ENCODE results near the gene ADAMTS17.

Gene ADAMTS17, protein sequence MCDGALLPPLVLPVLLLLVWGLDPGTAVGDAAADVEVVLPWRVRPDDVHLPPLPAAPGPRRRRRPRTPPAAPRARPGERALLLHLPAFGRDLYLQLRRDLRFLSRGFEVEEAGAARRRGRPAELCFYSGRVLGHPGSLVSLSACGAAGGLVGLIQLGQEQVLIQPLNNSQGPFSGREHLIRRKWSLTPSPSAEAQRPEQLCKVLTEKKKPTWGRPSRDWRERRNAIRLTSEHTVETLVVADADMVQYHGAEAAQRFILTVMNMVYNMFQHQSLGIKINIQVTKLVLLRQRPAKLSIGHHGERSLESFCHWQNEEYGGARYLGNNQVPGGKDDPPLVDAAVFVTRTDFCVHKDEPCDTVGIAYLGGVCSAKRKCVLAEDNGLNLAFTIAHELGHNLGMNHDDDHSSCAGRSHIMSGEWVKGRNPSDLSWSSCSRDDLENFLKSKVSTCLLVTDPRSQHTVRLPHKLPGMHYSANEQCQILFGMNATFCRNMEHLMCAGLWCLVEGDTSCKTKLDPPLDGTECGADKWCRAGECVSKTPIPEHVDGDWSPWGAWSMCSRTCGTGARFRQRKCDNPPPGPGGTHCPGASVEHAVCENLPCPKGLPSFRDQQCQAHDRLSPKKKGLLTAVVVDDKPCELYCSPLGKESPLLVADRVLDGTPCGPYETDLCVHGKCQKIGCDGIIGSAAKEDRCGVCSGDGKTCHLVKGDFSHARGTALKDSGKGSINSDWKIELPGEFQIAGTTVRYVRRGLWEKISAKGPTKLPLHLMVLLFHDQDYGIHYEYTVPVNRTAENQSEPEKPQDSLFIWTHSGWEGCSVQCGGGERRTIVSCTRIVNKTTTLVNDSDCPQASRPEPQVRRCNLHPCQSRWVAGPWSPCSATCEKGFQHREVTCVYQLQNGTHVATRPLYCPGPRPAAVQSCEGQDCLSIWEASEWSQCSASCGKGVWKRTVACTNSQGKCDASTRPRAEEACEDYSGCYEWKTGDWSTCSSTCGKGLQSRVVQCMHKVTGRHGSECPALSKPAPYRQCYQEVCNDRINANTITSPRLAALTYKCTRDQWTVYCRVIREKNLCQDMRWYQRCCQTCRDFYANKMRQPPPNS

DNA sequence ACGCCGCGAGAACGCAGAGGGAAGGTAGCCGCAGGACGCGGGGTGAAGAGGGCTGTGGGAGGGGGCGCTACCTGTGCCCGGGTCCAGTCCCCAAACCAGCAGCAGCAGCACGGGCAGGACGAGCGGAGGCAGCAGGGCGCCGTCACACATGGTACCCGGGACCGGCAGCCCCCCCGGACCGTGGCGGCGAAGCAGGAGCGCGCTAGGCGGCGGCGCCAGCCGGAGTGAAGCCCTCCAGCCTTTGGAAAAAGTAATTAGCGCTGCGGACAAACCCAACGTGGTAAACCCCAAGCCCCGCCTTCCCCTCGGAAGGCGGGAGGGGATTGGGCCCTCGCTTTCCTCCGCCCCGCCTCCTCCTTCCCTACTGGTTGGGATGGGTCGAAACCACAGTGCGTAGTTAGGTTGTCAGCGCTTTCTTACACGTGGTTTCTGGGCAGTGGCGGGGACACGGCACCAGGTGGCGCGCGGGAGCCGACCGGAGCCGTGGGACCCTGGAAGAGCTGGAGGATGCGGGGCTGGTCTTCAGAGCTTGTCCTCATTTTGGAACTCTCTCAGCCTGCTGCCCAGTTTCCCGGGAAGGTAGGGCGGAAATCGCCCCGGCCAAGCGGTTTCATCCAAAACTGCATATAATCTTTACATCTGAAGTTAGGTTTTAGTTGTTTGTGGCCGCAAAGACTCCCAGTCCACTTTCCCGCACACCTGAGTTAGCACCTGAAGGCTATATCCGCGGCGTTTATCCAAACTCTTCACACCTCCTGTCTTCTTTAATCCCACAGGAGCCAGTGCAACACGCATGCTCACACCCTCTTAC is at the start of gene ADAMTS17:
ADAMTS17 (minus strand) TSS at position 226 of the 811 bp plus-strand sequence; CDS start at position 150, 76 bp downstream.
- DNase-seq (ENCODE audit: low read depth) = peak; percentile 70

DNA sequence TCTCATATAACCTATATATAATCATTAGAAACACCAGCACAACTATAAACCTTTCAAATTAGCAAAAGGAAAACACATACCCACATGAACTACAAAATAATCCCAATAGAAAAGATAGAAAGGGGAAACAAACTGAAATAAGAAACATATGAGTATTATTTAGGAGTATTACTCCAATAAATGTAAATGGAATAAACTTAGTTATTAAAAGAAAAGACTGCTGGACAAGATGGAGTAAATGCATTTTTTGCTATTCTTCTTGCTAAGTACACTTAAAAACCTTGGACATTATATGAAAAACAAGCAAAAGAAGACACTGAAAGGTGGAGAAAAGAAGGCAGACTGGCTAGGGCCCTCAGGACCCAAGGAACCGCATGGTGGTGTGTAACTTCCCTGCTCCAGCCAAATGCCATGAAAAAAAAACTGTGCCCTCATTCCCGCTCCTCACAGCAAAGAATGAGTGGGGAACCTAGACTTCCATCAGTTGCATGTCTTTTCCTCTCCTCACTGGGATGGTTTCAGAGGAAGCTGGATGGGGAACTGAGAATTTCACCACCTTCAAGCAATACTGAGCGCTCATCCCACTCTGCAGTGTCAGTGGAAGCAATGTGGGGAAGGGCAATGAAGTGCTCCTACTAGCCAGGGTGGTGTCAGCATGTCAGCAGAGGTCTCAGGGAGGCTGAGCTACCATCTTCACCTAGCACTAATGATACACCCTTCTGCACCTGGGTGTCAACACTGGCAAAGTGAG is 43.7 kb upstream of the ADAMTS17 start:
- DNase-seq (ENCODE audit: low read depth) = no peak

DNA sequence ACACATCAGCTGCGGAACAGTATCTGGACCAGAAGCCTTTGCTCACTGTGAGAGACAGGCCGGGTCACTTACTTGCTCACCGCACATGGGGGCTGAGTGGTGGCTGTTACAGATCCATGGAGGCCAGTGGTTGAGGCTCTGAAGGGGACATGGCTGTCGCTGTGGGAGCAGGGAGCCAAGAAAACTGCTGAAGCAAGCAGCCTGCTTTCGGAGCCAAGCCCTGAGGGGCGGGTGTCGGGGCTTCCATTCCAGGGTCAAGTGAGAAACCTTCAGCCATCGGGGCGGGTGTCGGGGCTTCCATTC is 42.3 kb upstream of the ADAMTS17 start:
- DNase-seq (ENCODE audit: low read depth) = no peak

DNA sequence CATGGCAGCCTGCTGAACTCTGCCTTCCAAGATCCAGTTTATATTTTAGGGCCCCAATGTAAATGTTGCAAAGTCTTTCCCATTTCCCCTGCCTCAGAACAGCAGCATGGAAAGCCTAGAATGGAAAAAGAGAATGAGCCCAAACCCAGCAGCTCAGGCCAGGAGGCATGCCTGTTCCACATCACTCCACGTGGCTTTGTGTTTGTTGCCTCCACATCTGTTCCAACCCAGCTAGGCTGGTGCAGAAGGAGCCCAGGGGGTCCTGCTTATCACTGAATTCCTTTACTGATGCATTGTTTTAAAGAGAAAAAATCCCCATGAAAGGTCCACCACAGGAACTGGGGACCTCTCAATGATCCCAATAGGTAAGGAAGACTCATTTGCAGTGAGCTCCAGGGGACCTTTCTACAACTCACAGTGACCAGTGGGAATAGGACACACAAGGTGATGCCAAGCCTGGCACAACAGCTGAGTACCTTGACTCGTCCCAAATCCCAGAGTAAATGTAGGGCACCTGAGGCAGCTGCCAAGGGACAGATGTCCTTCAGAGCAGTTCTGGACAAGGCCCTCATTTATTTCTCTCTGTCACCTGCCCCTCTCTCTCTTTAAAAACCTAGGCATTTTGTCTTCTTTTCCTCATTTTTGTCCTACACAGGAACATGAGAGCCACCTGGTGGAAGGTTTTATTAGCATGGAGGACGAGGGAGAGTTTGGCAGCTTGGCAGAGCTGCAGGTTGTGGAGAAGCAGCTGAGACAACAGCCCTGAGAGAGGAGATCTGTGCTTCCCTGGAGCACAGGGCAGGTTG is 41.7 kb upstream of the ADAMTS17 start:
- DNase-seq (ENCODE audit: low read depth) = no peak

DNA sequence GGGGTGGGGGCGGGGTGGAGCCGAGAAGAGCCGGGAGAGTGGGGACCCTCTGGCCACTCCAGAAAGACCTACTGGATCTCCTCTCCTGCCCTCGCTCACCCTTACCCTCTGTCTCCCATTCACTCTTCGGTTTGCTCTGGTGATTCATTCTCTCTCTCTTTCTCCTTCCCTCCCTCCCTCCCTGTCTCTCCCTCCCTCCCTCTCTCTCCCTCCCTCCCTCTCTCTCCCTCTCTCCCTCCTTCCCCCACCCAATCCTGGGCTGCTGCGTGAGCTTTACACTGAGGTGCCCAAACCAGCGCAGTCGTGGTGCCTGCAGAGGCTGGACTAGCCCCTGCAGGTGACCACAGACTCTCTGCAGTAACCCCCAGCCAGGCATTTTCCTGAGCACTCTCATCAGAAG is 32.2 kb upstream of the ADAMTS17 start:
- DNase-seq (ENCODE audit: low read depth) = no peak

DNA sequence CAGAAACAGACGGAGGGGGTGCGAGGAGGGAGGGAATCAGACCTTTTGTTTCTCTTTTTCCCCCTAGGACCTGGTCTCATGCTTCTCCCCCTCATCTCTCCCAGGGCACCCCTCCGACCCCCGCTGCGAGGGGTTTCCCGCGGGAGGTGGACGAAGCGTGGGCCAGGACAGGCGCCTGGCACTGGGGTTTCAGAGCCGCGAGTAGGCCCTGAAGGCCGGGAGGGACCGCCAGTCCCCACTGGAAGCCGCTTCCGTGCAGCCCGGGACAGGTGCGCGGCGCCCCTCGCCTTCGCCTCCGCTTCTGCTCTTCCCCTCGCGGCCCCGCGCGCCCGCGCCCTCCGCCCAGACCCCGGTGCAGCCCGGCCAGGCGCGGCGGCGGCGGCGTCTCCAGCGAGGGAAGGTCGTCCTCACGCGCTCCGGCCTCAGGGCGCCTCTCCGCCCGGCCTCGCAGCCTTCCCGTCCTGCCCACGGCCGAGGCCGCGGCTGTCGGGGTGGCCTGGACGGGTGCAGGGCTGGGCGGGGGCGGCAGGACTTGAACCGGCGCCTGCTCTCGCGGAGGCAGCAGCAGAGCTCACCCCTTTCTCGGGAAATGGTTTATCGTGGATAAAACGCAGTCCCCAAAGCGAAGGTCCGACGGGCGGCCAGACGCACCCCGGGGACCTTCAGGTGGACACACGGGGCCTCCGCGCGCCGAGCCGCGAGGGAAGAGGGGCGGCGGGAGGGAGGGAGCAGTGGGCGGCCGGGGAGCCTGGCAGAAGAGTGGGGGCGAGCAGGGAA is 31.5 kb upstream of the ADAMTS17 start:
- no peak for DNase-seq (ENCODE audit: low read depth)

DNA sequence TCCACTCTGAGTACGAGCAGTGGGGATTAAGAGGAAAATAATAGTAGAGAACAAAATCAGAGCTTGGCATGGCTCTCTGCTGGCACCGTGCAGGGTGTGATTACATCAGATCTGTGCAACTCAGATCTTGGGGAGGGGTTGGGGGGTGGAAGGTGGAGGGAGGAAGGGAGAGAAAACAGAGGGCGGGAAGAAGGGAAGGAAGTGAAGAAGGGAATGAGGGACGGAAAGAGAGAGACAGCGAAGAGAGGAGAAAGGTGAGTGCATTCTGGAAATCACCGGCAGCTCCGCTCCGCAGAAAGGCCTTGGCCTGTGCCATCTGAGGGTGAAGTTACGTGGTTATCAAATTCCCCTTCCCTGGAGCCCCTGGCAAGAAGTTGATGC is 31.0 kb upstream of the ADAMTS17 start:
- DNase-seq (ENCODE audit: low read depth) = no peak

DNA sequence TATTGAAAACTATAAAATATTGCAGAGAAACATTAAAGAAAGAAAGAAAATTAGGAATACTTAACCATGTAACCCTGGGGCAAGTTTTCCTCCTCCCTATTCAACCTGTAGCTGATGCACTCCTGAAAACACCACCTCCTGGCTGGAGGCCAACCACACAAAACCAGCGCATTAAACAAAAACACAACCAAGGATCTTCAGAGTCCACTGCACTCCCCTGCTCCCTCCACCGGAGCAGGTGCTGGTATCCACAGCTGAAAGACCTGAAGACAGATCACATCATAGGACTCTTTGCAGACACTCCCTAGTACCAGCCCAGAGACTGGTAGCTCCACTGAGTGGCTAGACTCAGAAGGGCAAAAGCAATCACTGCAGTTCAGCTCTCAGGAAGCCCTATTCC is 13.6 kb upstream of the ADAMTS17 start:
- no peak for DNase-seq (ENCODE audit: low read depth)

DNA sequence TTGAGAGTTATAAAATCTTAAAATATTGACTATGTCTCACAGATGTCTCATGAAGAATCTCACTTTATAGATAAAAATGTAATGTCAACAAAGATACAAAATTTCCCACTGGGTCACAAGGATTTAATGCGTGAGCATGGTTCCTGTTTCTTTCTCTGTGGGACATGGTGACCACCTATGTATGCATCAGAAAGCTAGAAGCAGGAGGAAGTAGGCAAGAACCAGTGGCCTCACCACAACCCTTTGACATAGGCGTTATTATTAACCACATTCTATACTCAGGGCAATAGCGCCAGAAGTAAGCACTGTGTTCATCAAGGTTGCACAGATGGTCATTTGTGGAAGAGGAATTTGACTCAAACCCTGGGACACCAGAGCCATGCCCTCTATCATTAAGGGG is 11.7 kb upstream of the ADAMTS17 start:
- DNase-seq (ENCODE audit: low read depth) = no peak

DNA sequence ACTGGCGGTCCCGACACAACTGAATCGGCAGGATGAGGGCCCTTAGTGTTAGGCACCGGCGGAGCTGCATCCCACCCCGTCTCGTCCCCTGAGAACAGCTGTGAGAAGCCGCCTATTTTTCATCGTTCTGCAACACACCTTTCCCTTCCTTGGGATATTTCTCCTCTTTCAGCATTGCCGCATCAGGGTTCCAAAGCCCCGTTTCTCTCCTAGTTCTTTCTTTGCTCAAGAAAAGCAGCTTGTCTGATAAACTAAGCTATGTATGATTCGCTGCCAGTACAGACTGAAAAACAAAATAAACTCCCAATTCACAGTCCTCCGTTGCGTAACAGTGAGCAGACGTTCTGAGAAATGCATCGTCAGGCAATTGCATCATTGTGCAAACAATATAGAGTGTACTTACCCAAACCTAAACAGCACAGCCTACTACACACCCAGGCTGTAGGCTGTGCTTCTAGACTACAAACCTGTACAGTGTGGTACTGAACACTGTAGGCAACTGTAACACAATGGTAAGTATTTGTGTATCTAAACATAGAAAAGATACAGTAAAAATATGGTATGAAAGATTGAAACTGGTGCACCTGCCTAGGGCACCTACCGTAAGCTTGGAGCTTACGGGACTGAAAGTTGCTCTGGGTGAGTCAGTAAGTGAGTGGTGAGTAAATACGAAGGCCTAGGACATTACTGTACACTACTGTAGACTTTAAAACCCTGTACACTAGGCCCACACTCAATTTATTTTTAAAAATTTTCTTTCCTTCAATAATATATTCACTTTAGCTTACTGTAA is 8.9 kb upstream of the ADAMTS17 start:
- peak; percentile 80 for DNase-seq (ENCODE audit: low read depth)

DNA sequence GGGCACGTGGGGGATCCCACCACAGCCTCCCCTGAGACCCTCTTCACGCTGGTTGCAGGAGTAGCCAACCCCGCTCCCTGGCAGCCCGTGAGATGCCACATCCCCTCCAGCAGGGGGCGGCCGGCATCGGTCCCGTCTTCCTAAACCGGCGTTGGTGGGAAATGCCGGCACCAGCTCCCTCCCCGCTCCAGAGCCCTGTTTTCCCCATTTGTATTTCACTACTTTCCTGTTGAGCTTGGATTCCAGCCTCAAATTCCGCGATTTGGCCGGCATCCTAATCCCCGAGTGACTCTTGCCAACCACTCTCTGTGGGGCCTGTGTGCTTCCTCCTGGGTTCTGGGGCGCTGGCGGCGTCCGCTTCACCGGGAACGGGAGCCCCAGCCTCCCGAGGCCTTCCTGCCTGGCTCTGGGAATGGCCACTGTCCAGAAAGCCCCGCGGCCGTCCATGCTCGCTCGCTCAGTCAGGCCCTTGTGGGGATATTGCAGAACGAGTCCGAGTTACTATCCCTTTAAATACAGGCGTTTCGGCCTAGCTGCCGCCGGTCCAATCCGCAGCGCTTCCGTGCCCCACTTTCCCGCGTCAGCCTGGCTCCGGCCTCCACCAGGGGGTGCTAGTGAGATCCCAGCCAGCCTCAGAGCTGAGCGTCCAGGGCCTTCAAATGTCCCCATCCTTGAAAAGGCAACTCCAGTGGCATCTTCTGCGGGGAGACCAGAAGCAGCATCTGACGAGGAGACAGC is 8.1 kb upstream of the ADAMTS17 start:
- DNase-seq (ENCODE audit: low read depth) = peak; percentile 79

DNA sequence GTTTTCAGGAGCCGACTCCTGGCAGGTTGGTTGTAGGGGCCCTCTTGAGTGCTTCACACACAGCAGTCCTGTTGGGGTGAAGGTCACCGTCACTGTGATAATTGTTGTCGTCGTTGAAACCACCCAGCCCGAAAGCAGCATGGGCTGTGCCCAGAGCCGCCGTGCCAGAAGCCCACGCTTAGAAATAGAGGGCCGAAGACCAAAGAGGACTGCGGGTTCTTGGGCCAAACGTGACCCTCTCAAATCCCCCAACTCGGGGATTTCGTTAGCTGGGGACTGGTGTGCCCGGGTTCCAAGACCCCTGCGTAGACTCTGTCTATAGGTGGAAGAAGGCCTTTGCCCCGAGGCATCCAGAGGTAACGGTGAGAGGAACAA is 7.5 kb upstream of the ADAMTS17 start:
- DNase-seq (ENCODE audit: low read depth) = no peak

DNA sequence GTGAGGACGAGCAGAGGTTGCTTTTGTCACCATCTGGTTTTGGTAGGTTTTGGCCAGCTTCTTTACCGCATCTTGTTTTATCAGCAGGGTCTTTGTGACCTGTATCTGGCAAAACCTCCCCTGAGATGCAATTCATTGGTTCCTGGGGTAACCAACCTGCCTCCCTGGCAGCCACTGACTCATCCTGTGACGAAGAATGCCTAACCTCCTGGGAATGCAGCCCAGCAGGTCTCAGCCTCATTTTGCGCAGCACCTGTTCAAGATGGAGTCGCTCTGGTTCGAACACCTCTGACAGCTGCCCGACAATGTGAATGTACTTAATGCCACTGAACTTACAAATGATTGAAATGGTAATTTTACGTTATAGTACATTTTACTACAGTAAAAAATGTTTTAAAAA is 6.8 kb upstream of the ADAMTS17 start:
- no peak for DNase-seq (ENCODE audit: low read depth)

DNA sequence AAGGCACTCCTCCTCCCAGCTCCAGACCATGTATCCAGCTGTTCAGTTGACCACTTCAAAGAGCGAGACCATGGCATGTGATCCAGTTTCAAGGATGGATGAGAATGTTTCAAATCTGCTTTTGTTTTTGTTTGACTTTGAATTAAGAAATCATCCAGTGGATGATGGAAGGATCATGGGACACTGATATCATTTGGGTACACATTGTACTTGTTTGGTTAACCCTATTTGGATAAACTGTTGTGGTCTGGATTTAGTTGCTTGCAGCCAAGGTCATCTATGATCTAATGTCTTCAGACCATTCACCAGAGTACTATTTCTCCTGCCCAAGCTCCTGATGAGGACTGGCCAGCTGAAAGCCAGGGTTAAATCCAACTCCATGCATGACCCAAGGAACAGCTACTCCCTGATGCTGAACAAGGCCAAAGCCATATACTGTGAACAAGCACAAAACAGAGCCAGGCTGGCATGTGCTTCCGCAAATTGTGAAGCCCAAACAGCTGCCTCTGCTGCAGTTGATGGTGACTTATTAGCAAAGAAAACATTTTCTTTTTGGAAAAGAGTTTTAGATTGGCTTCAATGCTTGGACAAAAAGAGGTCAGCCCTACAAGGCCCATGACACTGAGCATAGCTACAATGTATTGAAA is 5.2 kb upstream of the ADAMTS17 start:
- DNase-seq (ENCODE audit: low read depth) = no peak

DNA sequence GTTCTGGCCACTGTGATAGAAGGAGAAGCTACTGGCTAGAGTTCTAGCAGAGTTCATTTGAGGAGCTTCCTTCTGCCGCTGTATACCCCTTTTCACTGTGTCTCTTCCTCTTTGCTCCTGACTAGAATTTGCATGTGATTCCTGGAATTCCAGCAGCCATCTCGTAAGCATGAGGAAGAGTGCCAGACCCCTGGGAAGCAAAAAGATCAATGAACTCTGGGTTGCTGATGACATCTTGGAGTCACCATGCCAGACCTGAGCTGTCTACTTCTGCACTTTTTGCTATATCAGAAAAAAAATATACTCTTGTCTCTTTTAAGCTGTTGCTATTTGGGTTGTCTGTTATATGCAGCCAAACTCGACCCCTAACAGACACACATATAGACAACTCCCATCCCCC is 3.7 kb upstream of the ADAMTS17 start:
- DNase-seq (ENCODE audit: low read depth) = no peak

DNA sequence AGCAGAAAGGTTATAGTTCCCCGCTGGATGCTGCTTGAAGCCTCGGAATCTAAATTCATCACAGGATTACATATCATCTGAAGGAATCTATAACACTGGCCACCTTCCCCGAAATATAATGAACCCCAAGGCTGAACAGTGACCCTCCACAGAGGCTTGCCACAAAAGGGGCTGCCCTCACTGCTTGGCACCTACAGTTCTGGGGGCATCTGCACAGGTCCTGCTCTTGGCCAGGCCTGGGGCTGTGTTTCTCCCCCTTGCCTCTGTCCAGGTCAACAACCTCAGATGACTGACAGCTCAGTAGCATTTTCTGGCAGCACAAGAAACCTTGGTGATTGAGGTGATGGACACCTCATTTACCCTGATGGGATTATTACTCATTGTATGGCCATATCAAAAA is 1.5 kb upstream of the ADAMTS17 start:
- DNase-seq (ENCODE audit: low read depth) = no peak

DNA sequence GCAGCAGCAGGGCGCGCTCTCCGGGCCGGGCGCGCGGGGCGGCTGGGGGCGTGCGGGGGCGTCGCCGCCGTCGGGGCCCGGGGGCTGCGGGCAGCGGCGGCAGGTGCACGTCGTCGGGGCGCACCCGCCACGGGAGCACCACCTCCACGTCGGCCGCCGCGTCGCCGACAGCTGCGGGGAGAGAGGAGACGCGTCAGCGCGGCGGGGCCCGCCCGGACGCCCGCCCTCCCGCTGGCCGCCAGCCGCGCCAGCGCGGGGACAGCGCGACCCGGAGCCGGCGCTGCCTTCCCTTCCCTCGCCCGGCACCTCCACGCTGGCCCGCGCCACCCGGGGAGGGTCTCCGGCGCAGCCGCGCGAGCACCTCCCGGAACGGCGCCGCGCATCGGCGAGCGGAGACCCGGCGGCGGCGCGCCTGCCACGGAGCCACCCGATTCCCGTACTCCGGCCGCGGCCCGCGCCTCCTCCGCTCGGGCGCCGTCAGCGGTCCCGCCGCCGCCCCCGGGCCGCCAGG is 481 bp downstream of the ADAMTS17 start:
- DNase-seq (ENCODE audit: low read depth) = no peak

Measured in fibroblast of gingiva (primary cell).